ENCODE data around the gene SBF1.

The SBF1 gene

GRCh38 chr22:50483977-50484853, 9.4 kb upstream of the SBF1 start:
- DNase-seq = no peak

DNA sequence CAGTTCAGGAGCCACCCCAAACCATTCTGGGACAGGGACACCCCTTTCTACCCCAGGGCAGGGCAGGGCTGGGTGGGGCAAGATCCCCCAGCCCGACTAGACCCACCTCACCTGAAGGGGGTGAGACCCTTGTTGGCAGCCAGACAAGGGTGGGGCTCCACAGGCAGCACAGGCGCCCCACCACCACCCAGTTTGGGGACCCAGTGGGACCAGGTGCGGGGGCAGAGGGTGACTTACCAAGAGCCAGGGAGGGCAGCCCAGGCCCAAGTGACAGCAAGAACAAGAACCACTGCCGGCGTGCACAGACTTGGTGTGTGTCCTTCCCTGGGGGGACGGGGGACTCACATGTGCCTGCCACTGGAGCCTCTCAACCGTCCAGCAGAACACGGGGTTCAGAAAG, 8.7 kb upstream of the SBF1 start:
- no peak for DNase-seq

- DNase-seq = no peak
These were observed 8.3 kb upstream of the SBF1 start for GRCh38 chr22:50483106-50483505.

DNA sequence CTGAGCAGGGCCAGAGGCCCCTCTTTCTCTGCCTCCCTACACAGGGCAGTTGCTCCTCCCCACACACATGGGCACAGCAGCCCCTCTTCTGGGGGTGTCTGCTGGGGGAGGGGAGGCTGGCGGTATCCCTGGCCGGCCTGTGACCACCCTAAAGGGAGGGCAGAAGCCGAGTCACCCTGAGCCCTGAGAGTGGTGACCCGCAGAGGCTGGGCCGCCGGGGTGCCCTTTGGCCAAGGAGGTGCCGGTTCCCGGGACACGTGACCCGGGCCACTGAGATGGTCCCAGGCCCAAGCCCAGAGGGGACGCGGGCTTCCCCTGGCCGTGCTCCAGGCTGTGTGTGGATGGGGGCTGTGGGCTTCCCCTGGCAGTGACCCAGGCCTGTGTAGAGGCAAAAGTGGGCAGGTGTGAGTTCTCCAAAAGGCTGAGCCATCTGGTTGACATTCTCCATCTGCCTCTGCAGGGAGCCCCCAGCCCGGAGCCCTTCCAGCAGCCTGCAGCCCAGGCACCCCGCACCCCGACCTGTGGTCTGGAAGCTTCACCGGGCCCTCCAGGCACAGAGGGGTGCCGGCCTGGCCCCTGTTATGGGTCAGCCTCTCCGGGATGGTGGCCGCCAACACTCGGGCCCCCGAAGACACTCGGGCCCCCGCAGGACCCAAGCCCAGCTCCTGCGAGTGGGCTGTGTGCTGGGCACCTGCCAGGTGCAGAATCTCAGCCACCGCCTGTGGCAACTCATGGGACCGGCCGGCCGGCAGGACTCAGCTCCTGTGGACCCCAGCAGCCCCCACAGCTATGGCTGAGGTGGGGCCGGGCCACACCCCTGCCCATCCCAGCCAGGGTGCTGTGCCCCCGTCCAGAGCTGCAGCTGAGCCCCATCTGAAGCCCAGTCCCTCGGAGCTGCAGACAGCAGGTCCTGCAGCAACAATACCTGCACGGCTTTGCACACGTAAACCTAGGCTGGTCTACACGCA, 7.6 kb upstream of the SBF1 start:
- no peak for DNase-seq

GRCh38 chr22:50481440-50482106, 6.7 kb upstream of the SBF1 start, which contains the start of gene ADM2:
TSS of gene ADM2 (plus strand) at chr22:50481543. CDS start at chr22:50481848, 305 bp downstream.
- DNase-seq = no peak

DNA sequence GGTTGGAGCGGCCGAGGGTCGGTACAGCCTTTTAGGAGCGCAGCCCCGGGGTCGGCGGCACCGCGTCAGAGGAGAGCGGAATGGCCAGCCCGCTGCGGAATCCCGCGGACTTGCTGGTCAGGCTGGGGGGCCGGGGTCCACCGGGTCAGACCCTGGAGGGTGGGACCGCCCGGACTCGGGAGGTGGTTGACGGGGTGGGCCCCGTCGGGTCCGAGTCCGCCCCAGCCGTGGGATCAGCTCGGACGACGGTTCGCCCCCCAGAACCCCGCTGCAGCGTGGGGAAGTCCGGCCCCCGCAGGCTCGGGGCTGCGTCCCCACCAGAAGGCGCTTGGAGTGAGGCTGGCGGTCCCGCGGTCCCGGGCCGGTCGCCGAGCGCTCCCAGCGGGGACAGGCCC, 6.2 kb upstream of the SBF1 start:
- no peak for DNase-seq

DNA sequence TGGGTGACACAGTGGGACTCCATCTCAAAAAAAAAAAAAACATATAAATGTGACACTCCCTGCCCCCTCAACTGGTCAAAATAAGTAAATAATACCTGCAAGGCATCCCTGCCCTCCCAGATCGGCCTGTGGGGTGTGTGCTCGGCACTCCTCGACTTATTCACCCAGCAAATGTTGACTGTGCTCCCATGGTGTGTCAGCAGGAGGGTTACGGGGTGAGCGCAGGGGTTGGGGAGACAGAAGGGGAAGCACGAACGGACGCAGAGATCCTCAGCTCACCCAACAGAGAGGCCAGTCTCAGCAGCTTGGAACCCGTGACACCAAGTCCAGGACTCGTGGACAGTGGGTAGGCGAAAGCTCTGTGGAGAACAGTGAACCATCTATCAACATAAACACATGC, 4.9 kb upstream of the SBF1 start:
- DNase-seq = no peak

DNA sequence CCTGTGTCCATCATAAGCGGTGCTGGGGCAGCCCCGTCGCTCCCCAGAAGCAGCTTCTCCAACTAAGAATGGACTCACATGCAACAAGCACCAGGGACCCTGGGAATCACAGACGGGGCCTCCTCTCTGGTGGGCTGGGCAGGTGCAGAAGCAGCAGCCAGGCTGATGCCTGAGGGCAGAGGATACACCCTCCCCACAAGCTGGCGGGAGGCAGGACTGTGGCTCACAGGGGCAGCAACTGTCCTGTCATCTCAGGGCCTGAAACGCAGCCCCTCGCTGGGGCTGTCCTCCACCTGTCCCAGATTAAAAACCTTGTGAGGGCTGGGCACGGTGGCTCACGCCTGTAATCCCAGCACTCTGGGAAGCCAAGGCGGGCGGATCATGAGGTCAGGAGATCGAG, 3.1 kb upstream of the SBF1 start:
- no peak for DNase-seq

DNA sequence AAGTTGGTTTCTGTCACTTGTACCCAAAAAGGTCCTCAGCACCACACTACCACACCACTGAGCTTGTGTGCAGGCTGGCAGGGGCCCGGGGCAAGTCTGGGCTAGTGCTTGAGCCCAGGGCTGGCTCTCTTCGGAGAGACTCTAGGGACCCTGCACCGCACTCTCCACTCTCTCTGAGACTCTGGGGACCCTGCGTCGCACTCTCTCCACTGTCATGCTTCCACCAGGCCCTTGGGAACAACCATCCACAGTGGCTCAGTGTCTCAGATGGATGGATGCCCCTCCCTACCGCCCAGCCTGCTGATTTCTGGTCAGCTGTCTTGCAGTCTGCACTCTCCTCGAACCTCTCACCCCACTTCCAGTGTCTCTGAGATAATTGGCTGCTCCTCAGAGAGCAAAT, 2.0 kb upstream of the SBF1 start:
- no peak for DNase-seq

GRCh38 chr22:50475652-50476002, 792 bp upstream of the SBF1 start:
- no peak for DNase-seq

- DNase-seq = no peak
These were observed 772 bp downstream of the SBF1 start for GRCh38 chr22:50473855-50474671.

DNA sequence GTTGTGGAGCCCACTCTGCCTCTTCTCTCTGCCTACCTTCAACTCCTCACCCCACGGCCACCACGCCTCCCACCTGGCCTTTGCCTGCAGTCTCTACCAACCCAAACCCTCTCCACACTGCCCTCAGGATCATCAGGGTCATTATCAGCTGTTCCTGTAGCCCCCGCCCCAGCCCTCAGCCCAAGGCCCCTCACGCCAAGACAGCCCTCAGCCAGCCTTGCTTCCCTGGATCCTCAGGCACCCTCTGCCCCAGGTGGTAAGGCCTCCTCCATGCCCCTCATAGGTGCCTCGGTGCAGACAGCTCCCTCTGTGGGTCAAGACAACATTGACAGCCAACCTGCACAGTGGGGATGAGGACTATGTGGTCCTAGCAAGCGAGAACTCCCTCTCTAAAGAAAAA, 1.7 kb downstream of the SBF1 start:
- no peak for DNase-seq

- no peak for DNase-seq
These were observed 2.9 kb downstream of the SBF1 start for GRCh38 chr22:50471962-50472361.

DNA sequence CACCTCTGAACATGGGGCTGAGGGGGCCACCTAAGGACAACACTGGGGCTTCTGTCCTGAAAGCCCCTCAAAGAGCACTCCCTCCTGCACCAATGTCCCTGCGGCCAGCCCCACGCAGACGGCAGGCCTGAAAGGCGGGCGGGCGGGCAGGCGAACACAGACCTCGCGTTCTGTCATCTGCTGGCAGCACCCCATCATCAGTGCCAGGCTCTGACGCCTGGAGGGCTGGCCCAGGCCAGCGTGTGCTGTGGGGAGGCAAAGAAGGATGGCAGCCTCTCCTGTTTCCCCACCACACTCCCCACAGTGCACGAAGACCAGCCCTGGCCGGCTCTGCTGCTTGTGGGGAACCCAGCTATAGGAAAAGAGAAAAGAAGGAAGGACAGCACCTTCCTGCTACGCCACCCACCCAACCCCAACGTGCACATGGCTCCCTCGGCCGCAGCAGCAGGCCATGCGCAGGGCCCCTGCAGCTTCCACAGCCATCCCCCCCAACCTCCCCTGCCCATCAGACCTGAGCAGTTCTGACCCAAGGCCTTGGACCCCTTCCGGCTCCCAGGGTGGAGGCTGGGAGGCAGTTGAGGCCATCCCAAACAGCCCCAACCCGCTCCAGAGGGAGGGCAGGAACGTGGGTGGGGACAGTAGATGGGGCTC, 3.5 kb downstream of the SBF1 start:
- no peak for DNase-seq

DNA sequence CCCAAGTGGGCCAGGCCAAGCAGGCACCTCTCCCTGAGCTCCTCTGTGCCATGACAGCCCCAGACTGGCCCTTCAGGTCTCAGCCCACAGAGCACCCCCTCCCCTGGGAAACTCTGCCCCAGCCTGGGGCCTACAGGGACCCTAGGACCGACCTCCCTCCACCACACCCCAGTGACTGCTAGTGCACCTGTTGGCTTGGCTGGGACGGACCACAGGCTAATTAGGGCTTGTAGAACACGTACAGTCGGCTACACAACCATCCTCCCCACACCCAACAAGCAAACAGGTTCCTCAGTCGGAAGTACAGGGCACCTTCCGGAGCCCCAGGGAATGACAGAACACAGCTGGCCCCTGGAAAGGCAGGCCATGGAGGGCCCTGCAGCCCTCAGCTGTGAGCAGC, 4.3 kb downstream of the SBF1 start:
- DNase-seq = no peak

DNA sequence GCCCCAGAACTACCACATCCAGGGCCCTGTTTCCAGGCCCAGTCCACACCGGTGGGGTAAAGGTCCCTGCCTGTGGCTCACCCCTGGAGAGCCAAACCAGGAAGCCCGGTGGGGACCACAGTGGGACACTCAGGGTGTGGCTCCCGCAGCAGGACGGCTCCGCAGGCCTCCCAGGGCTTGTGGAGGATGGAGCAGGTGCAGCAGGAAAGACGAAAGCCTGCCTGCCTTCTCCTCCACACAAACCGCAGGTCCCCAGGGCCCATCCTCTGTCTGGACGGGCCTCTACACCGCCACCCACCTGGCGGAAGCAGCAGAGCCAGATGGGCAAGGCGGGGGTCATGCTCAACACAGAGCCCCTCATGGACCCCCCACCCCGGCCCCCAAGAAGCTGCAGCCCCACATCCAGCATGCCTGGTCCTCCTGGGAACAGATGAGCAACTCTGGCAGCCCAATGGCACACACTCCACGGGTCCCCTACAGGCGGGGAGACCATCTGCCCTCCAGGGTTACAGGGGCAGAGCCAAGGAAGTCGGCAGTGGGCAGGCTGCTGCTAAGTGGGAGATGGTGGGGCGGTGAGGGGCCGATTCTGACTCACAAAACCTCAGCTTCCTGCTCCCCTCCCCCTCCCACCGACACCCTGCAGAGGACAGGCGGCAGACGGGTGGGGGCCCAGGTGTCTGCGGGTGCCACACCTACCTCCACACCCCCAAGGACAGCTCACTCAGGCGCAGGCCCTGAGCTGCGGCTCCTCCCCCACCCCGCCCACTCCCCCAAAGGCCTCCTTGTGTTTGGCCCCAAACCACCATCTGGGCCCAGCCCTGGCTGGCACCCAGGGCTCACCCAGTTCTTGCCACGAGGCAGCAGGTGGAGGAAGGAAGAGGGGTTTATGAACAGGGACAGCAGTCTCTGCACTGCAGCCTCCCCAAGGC, 5.2 kb downstream of the SBF1 start:
- DNase-seq = peak in 1 of 2 experiments; percentile 46

DNA sequence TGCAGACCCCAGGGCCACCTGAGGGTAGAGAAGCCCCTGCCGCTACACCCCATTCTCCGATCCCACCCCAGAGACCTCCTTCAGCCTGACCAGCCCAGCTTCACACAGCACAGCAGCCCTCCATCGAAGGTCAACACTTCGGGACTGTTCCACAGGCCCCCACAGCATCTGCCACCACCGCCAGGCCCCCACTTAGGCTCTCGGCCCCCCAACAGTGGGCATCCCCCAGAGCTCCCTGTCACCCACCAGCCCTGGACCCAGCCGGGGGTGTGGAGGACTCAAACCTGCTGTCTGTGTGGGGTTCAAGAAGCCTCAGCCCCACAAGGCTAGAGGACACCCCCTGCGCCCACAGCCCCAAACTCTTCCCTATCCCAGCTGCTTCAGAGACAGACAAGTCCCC, 6.2 kb downstream of the SBF1 start:
- no peak for DNase-seq

DNA sequence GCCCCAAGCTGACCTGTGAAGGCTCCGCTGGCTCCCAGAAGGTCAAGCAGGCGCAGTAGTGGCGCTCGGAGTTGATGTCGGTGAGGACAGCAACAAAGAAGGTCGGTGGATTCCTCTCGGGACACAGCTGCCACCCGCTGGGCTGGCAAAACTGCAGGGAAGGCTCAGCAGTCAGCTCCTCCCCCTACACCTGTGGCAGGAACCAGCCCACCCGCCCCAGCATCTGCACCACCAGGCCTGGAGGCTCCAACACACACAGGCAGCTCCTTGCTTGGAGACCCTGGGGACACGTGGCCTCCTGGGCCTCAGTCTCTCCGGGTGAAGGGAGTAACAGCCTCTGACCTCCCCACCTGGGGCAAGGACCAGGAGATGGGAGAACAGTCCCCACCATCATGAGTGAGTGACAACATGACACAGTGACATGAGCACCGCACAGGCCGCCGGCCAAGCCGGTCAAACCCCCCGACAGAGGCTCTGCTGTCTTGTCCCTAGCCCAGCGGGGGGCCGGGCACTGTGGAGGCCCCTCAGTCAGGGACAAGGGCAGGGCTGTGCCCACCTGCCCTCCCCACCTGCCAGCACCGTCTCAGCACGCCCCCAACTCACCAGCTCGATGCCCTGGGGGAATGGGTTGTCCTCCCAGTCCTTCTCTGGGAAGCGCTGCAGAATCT, 6.9 kb downstream of the SBF1 start:
- DNase-seq = no peak

DNA sequence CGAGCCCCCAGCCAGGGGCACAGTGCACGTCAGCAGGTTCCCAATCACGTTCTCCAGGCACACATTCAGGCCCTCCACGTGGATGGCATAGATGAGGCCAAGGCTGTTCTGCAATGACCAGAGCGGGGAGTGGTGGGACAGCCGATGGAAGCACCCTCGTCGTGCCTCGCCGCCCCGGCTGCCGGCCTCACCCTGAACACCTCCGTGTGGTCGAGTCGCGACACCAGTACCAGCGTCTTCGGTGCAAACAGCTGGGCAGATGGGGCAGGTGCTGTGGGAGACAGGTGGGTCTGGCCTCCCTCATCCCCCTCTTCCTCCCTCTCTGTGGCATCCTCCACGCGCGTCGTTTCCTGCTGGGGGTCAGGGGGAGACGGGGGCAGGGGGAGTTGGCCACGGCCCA, 7.5 kb downstream of the SBF1 start:
- DNase-seq = no peak
